Small intestine (tissue), 7 donors: Measurements from ENCODE around the gene DHRS13. TPM values are rescaled to one million over a fixed set of nuclear protein-coding genes. Genes with fewer than 3 reads are reported as not detected.

Source experiments
- DNase-seq, 2 donors: peaks; one replicate each; pipeline versions ENCODE4 v3.0.0 to v3.0.0-alpha.2; 2013
- FAIRE-seq: peaks from 2 replicates; lab custom pipeline; 2012; peaks lifted over from hg19 to GRCh38; lab: Jason Lieb, UNC
- H3K27ac ChIP-seq, 3 donors: one replicate each; pipeline ENCODE4 v1.5.1; 2013; ENCODE audit warnings: low read length in 2 of 3, mild to moderate bottlenecking in 2 of 3, control low read depth in 1 of 3, inconsistent platforms in 1 of 3, low read depth in 1 of 3, moderate library complexity in 1 of 3
- H3K27me3 ChIP-seq, 3 donors: one replicate each; pipeline ENCODE4 v1.6.1; 2013; ENCODE audit warnings: low read length in 3 of 3, inconsistent platforms in 1 of 3; ENCODE audit not compliant: control insufficient read depth in 3 of 3, insufficient read depth in 3 of 3
- H3K36me3 ChIP-seq, 3 donors: one replicate each; pipeline ENCODE4 v1.6.1; 2013; ENCODE audit warnings: low read length in 3 of 3, inconsistent platforms in 1 of 3, low read depth in 1 of 3, mild to moderate bottlenecking in 1 of 3, moderate library complexity in 1 of 3; ENCODE audit not compliant: control insufficient read depth in 3 of 3, insufficient read depth in 2 of 3
- H3K4me1 ChIP-seq, 3 donors: one replicate each; pipeline ENCODE4 v1.6.1; 2013; ENCODE audit warnings: low read length in 2 of 3, inconsistent platforms in 1 of 3, low read depth in 1 of 3, mild to moderate bottlenecking in 1 of 3, moderate library complexity in 1 of 3; ENCODE audit not compliant: control insufficient read depth in 3 of 3, insufficient read depth in 2 of 3
- H3K4me3 ChIP-seq, 3 donors: one replicate each; pipeline ENCODE4 v1.5.1; 2013; ENCODE audit warnings: low read length in 3 of 3, control low read depth in 1 of 3, inconsistent platforms in 1 of 3, low read depth in 1 of 3, mild to moderate bottlenecking in 1 of 3, moderate library complexity in 1 of 3
- H3K9me3 ChIP-seq, 2 donors: one replicate each; pipeline ENCODE4 v1.6.1; 2013; ENCODE audit warnings: low read depth in 1 of 2, low read length in 1 of 2; ENCODE audit not compliant: control insufficient read depth in 2 of 2, insufficient read depth in 1 of 2
- WGBS, 3 donors: extraction: QIAGEN DNeasy Blood & Tissue Kit; methylation state at CpG; one replicate each; pipeline ENCODE4 v1.1.7; 2013; 5-methylcytosine and 5-hydroxymethylcytosine counted together
- polyA plus RNA-seq, 4 donors: library from polyadenylated mRNA; stranded (reverse) in 3 of 4; unstranded in 1 of 4; fragments of 200-250 nt in 3 of 4; fragments of 120-200 nt in 1 of 4; gene quantifications; one replicate each; pipeline versions ENCODE4 v1.2.1 to v1.2.3, GENCODE V29; 2013
- donor health status: healthy with polysubstance abuse.
- donor health status: control.
- donor health status: control.
- donor health status: Bipolar disorder and iron deficiency.
- donor health status: healthy.

The DHRS13 gene
- polyA plus RNA-seq, 4 donors = 7.3 to 11.3 (median 8.8) TPM

- peak overlapping the region in 1 of 3 donors; percentile 28 for H3K27ac ChIP-seq
Observed at GRCh38 chr17:28871056-28871579, 31.8 kb downstream of the DHRS13 start.

GRCh38 chr17:28867276-28867675 is 35.6 kb downstream of the DHRS13 start:
- Histone ChIP-seq H3K9me3 (no peaks in the 10 kb centered on the region), H3K4me1 (peaks cover 0 to 35% (median 7%) of the 10 kb centered on the region in 3 donors), H3K27ac (no peak overlapping the region), H3K27me3 (no peaks in the 10 kb centered on the region), H3K36me3 (no peaks in the 10 kb centered on the region), H3K4me3 (no peak overlapping the region)
- FAIRE-seq (no peak), DNase-seq (no peak)
- WGBS, 3 donors = 92 to 98% (median 95%) methylated on average over 7 of the region's 7 CpGs

More at GRCh38 chr17:28871056-28871579, 31.8 kb downstream of the DHRS13 start:
- Histone ChIP-seq H3K36me3 (no peaks in the 10 kb centered on the region), H3K9me3 (no peaks in the 10 kb centered on the region), H3K27me3 (no peaks in the 10 kb centered on the region), H3K4me3 (no peak overlapping the region), H3K4me1 (peaks cover 0 to 12% (median 0%) of the 10 kb centered on the region in 3 donors)
- DNase-seq = peak in 1 of 2 donors; percentile 30
- 56 to 62% (median 60%) methylated on average over 6 of the region's 6 CpGs for WGBS, 3 donors
- FAIRE-seq = no peak

GRCh38 chr17:28865946-28866752 is 36.7 kb downstream of the DHRS13 start:
- 76 to 86% (median 86%) methylated on average over 13 of the region's 13 CpGs for WGBS, 3 donors
- Histone ChIP-seq H3K27me3 (no peaks in the 10 kb centered on the region), H3K4me3 (no peak overlapping the region), H3K9me3 (no peaks in the 10 kb centered on the region), H3K36me3 (peaks cover 0 to 5% (median 0%) of the 10 kb centered on the region in 3 donors), H3K27ac (peak overlapping the region; percentile 77 to 97 (median 91)), H3K4me1 (peaks cover 0 to 43% (median 8%) of the 10 kb centered on the region in 3 donors)
- FAIRE-seq = no peak
- DNase-seq = peak in 1 of 2 donors; percentile 35

- H3K4me1 ChIP-seq = peaks cover 0 to 46% (median 8%) of the 10 kb centered on the region in 3 donors
- H3K9me3 ChIP-seq = no peaks in the 10 kb centered on the region
- peak; percentile 93 to 98 for DNase-seq
- H3K27ac ChIP-seq = peak overlapping the region; percentile 77 to 97 (median 91)
- H3K36me3 ChIP-seq = peaks cover 0 to 13% (median 0%) of the 10 kb centered on the region in 3 donors
- no peak for FAIRE-seq
- no peak overlapping the region for H3K4me3 ChIP-seq
- 16 to 64% (median 47%) methylated on average over 11 of the region's 11 CpGs for WGBS, 3 donors
- no peaks in the 10 kb centered on the region for H3K27me3 ChIP-seq
Observed at GRCh38 chr17:28864991-28865849, 37.7 kb downstream of the DHRS13 start.

GRCh38 chr17:28863953-28864352 is 38.9 kb downstream of the DHRS13 start:
- Histone ChIP-seq H3K27ac (peak overlapping the region in 1 of 3 donors; percentile 91), H3K9me3 (no peaks in the 10 kb centered on the region), H3K4me3 (no peak overlapping the region), H3K4me1 (peaks cover 0 to 46% (median 8%) of the 10 kb centered on the region in 3 donors), H3K27me3 (no peaks in the 10 kb centered on the region), H3K36me3 (peaks cover 0 to 23% (median 1%) of the 10 kb centered on the region in 3 donors)
- FAIRE-seq (no peak), DNase-seq (no peak)
- 98 to 100% (median 100%) methylated on average over 1 of the region's 1 CpG for WGBS, 3 donors

- H3K4me1 ChIP-seq = peaks cover 0 to 46% (median 8%) of the 10 kb centered on the region in 3 donors
- H3K27me3 ChIP-seq = no peaks in the 10 kb centered on the region
- 90 to 96% (median 92%) methylated on average over 3 of the region's 3 CpGs for whole genome bisulfite sequencing, 3 donors
- H3K4me3 ChIP-seq = no peak overlapping the region
- H3K9me3 ChIP-seq = no peaks in the 10 kb centered on the region
- DNase-seq (no peak), FAIRE-seq (no peak)
- peaks cover 8 to 37% (median 14%) of the 10 kb centered on the region in 3 donors for H3K36me3 ChIP-seq
- H3K27ac ChIP-seq = peak overlapping the region; percentile 8 to 67 (median 65)
Observed at GRCh38 chr17:28862561-28862960, 40.3 kb downstream of the DHRS13 start.

GRCh38 chr17:28861393-28862203 is 41.3 kb downstream of the DHRS13 start:
- FAIRE-seq = no peak
- peak overlapping the region in 2 of 3 donors; percentile 65 to 67 for H3K27ac ChIP-seq
- H3K4me3 ChIP-seq = peak overlapping the region in 2 of 3 donors; percentile 26 to 43
- no peaks in the 10 kb centered on the region for H3K27me3 ChIP-seq
- H3K36me3 ChIP-seq = peaks cover 8 to 38% (median 14%) of the 10 kb centered on the region in 3 donors
- peak; percentile 52 to 85 for DNase-seq
- no peaks in the 10 kb centered on the region for H3K9me3 ChIP-seq
- peaks cover 0 to 46% (median 8%) of the 10 kb centered on the region in 3 donors for H3K4me1 ChIP-seq
- WGBS, 3 donors = 59 to 76% (median 65%) methylated on average over 8 of the region's 8 CpGs
